GM23248 (cell line): ENCODE data around the gene USP36. TPM values are rescaled to one million over a fixed set of nuclear protein-coding genes. Genes with fewer than 3 reads are reported as not detected.

Experiments
- DNase-seq: peaks from one replicate; pipeline ENCODE4 v3.0.0-alpha.2; 2015
- H2AFZ ChIP-seq: fragments of 200-600 bp; sonication (generic); 2 replicates; pipeline ENCODE4 v1.6.1; 2016; ENCODE audit warnings: antibody characterized with exemption
- H3F3A ChIP-seq: fragments of 200-600 bp; sonication (generic); 2 replicates; pipeline ENCODE4 v1.6.1; 2016; ENCODE audit warnings: mild to moderate bottlenecking, antibody characterized with exemption, mixed run types; ENCODE audit not compliant: insufficient read depth
- H3K27ac ChIP-seq: fragments of 200-600 bp; sonication (generic); 2 replicates; pipeline ENCODE4 v1.5.1; 2016; ENCODE audit warnings: mild to moderate bottlenecking
- H3K27me3 ChIP-seq: fragments of 200-600 bp; sonication (generic); replicated peaks from 2 replicates; pipeline ENCODE4 v1.6.1; 2016; ENCODE audit warnings: mild to moderate bottlenecking; ENCODE audit not compliant: insufficient read depth
- H3K36me3 ChIP-seq: fragments of 200-600 bp; sonication (generic); 2 replicates; pipeline ENCODE4 v1.6.1; 2016; ENCODE audit warnings: low read depth, mild to moderate bottlenecking
- H3K4me1 ChIP-seq: fragments of 200-600 bp; sonication (generic); 2 replicates; pipeline ENCODE4 v1.6.1; 2016; ENCODE audit warnings: mild to moderate bottlenecking; ENCODE audit not compliant: insufficient read depth
- H3K4me2 ChIP-seq: fragments of 200-600 bp; sonication (generic); one replicate; pipeline ENCODE4 v1.6.1; 2016; ENCODE audit warnings: mild to moderate bottlenecking; ENCODE audit not compliant: unreplicated experiment
- H3K4me3 ChIP-seq: fragments of 200-600 bp; sonication (generic); 2 replicates; pipeline ENCODE4 v1.5.1; 2016; ENCODE audit warnings: mild to moderate bottlenecking
- H3K79me2 ChIP-seq: fragments of 200-600 bp; sonication (generic); 2 replicates; pipeline ENCODE4 v1.6.1; 2016; ENCODE audit warnings: mild to moderate bottlenecking; ENCODE audit not compliant: insufficient read depth
- H3K9ac ChIP-seq: fragments of 200-600 bp; sonication (generic); 2 replicates; pipeline ENCODE4 v1.6.1; 2016; ENCODE audit warnings: mild to moderate bottlenecking
- H3K9me2 ChIP-seq: fragments of 200-600 bp; sonication (generic); 2 replicates; pipeline ENCODE4 v1.6.1; 2016; ENCODE audit warnings: mixed run types, mild to moderate bottlenecking, moderate library complexity; ENCODE audit not compliant: insufficient read depth
- H3K9me3 ChIP-seq: fragments of 200-600 bp; sonication (generic); one replicate; pipeline ENCODE4 v1.6.1; 2017; ENCODE audit warnings: low read depth
- H4K20me1 ChIP-seq: fragments of 200-600 bp; sonication (generic); 2 replicates; pipeline ENCODE4 v1.6.0; 2016; ENCODE audit not compliant: insufficient read depth
- EZH2 ChIP-seq: fragments of 200-600 bp; sonication (generic); IDR thresholded peaks from 2 replicates; pipeline ENCODE4 v1.6.1; 2018; ENCODE audit warnings: antibody characterized with exemption, mild to moderate bottlenecking; ENCODE audit not compliant: insufficient read depth, poor library complexity, severe bottlenecking
- EZH2phosphoT487 ChIP-seq: fragments of 200-600 bp; sonication (generic); IDR thresholded peaks from 2 replicates; pipeline ENCODE4 v1.6.1; 2018; ENCODE audit warnings: antibody characterized with exemption, moderate library complexity, mild to moderate bottlenecking, low read depth; ENCODE audit not compliant: insufficient read depth
- WGBS, 2 experiments: methylation state at CpG; one replicate each; pipeline ENCODE4 v1.1.6; 2015 to 2017; ENCODE audit warnings: low lambda C conversion rate in 2 of 2, low coverage in 1 of 2; ENCODE audit errors: missing lambda C conversion rate in 2 of 2; 5-methylcytosine and 5-hydroxymethylcytosine counted together
- in situ Hi-C: fragments of 300-500 bp; cut with MboI; formaldehyde crosslinking; loops from 2 replicates; pipeline ENCODE4 v1.15.0; 2020
- polyA plus RNA-seq: library from polyadenylated mRNA; unstranded; fragments of >200 nt; fragmentation: Nextera tagmentation; extraction: Ambion mirVana; gene quantifications from 2 replicates; pipeline ENCODE4 v1.2.1, GENCODE V29; 2016
- total RNA-seq: library from RNA; depleted of rRNA; stranded (reverse); fragments of >200 nt; shearing (Covaris generic); gene quantifications from 2 replicates; pipeline ENCODE4 v1.2.3, GENCODE V29; 2014; rRNA removed

USP36 gene
- total and polyA plus RNA-seq, 2 experiments from 2014 or later: 19.9 to 30.2 TPM

- H3K79me2 ChIP-seq: peaks cover 95% of the 10 kb centered on the region
- in situ Hi-C loops: no loop called here
- 94 to 95% methylated on average over 12 of the region's 12 CpGs for WGBS, 2 experiments
These were observed 94.2 kb downstream of the USP36 start for GRCh38 chr17:78746263-78746948.

More at GRCh38 chr17:78746263-78746948, 94.2 kb downstream of the USP36 start:
- Histone ChIP-seq H3F3A (peaks cover 26% of the 10 kb centered on the region), H3K4me1 (peaks cover 29% of the 10 kb centered on the region), H3K36me3 (no peaks in the 10 kb centered on the region), H3K9me3 (no peaks in the 10 kb centered on the region), H3K9me2 (no peaks in the 10 kb centered on the region), H2AFZ (no peak overlapping the region), H3K9ac (no peak overlapping the region), H3K4me2 (no peak overlapping the region), H4K20me1 (no peaks in the 10 kb centered on the region), H3K27me3 (no peaks in the 10 kb centered on the region), H3K27ac (no peak overlapping the region), H3K4me3 (no peak overlapping the region)
- TF ChIP-seq EZH2 (no peak), EZH2phosphoT487 (no peak)
- no peak for DNase-seq

Other genes starting within 250 kb of the USP36 start
- gene CYTH1, start 58.5 kb downstream of the USP36 start, total RNA-seq: 10.4 and 16.8 TPM in 2 replicates
- 11.7 TPM in 2 replicates for gene CYTH1, start 58.5 kb downstream of the USP36 start, polyA plus RNA-seq
- gene CEP295NL, start 62.4 kb upstream of the USP36 start, total RNA-seq: 0.11 and 1.0 TPM in 2 replicates
- 0.14 and 0.35 TPM in 2 replicates for gene CEP295NL, start 62.4 kb upstream of the USP36 start, polyA plus RNA-seq
- gene TIMP2, start 84.6 kb upstream of the USP36 start, total RNA-seq: 587 and 620 TPM in 2 replicates
- gene TIMP2, start 84.6 kb upstream of the USP36 start, polyA plus RNA-seq: 102 and 103 TPM in 2 replicates
- gene LGALS3BP, start 139.1 kb upstream of the USP36 start, total RNA-seq: 8.3 and 8.8 TPM in 2 replicates
- gene LGALS3BP, start 139.1 kb upstream of the USP36 start, polyA plus RNA-seq: 8.6 and 12.6 TPM in 2 replicates
- gene CANT1, start 168.9 kb upstream of the USP36 start, total RNA-seq: 52.0 and 52.4 TPM in 2 replicates
- 44.8 and 46.2 TPM in 2 replicates for gene CANT1, start 168.9 kb upstream of the USP36 start, polyA plus RNA-seq
- gene C1QTNF1, start 183.4 kb upstream of the USP36 start, total RNA-seq: 12.2 and 14.4 TPM in 2 replicates
- gene C1QTNF1, start 183.4 kb upstream of the USP36 start, polyA plus RNA-seq: 5.7 and 6.1 TPM in 2 replicates
- 7.8 and 8.4 TPM in 2 replicates for gene ENGASE, start 234.0 kb upstream of the USP36 start, total RNA-seq
- 4.3 and 5.1 TPM in 2 replicates for gene ENGASE, start 234.0 kb upstream of the USP36 start, polyA plus RNA-seq